Suprapubic skin (tissue), 4 donors: ENCODE results near the gene MXD3. TPM values are rescaled to one million over a fixed set of nuclear protein-coding genes. Genes with fewer than 3 reads are reported as not detected.
"Not testable (repeated sequence)": the region's sequence is repeated elsewhere in the genome, so short reads cannot be mapped to it uniquely, and the experiment has no call there.

Experiments used
- DNase-seq, 2 donors: peaks; one replicate each; pipeline ENCODE4 v3.0.0-alpha.2; 2019; ENCODE audit warnings: low spot score in 2 of 2
- H3K27ac ChIP-seq: fragments of 200-600 bp; sonication (generic); one replicate; pipeline ENCODE4 v1.5.1; 2019
- H3K27me3 ChIP-seq: fragments of 200-600 bp; sonication (generic); one replicate; pipeline ENCODE4 v1.5.1; 2019
- H3K36me3 ChIP-seq: fragments of 200-600 bp; sonication (generic); one replicate; pipeline ENCODE4 v1.5.1; 2019
- H3K4me1 ChIP-seq: fragments of 200-600 bp; sonication (generic); one replicate; pipeline ENCODE4 v1.5.1; 2019
- H3K4me3 ChIP-seq: fragments of 200-600 bp; sonication (generic); one replicate; pipeline ENCODE4 v1.5.1; 2019; ENCODE audit warnings: mild to moderate bottlenecking
- H3K9me3 ChIP-seq: fragments of 200-600 bp; sonication (generic); one replicate; pipeline ENCODE4 v1.5.1; 2019
- EP300 ChIP-seq: sonication (generic); formaldehyde crosslinking; IDR thresholded peaks from one replicate; pipeline ENCODE4 v1.6.1; 2017; ENCODE audit warnings: antibody characterized with exemption
- POLR2A ChIP-seq, 2 donors: fragments of 450-650 bp; IDR thresholded peaks; one replicate each; pipeline ENCODE4 v1.6.1; 2017; ENCODE audit warnings: antibody characterized with exemption in 2 of 2, mild to moderate bottlenecking in 2 of 2, moderate library complexity in 2 of 2
- POLR2AphosphoS5 ChIP-seq, 3 donors: sonication (generic); formaldehyde crosslinking; IDR thresholded peaks; one replicate each; pipeline ENCODE4 v1.6.1; 2017; ENCODE audit warnings: antibody characterized with exemption in 3 of 3
- WGBS: methylation state at CpG from one replicate; pipeline ENCODE4 v1.1.5; 2018; 5-methylcytosine and 5-hydroxymethylcytosine counted together
- total RNA-seq, 4 donors: library from RNA; depleted of rRNA; stranded (reverse); fragments of >200 nt; gene quantifications; one replicate each; pipeline ENCODE4 v1.1.0, GENCODE V29; 2016
- TF ChIP-seq, protein P1 (sequence below), 2 donors: fragments of 200-600 bp in 1 of 2; fragments of 450-650 bp in 1 of 2; sonication (generic) in 1 of 2; IDR thresholded peaks; one replicate each; pipeline ENCODE4 v1.5.1; 2016 to 2019; ENCODE audit warnings: antibody characterized with exemption in 2 of 2, mild to moderate bottlenecking in 1 of 2, moderate library complexity in 1 of 2

Gene MXD3
- total RNA-seq, 4 donors from 2014 or later: 8.7 to 30.3 (median 11.7) TPM

GRCh38 chr5:177269232-177269895 lies 42.3 kb downstream of the MXD3 start:
- WGBS: 89% methylated on average over 7 of the region's 7 CpGs
- no peak overlapping the region for H3K4me3 ChIP-seq
- H3K27me3 ChIP-seq: no peaks in the 10 kb centered on the region
- H3K27ac ChIP-seq: no peak overlapping the region
- peaks cover 58% of the 10 kb centered on the region for H3K36me3 ChIP-seq
- no peaks in the 10 kb centered on the region for H3K9me3 ChIP-seq
- no peak for DNase-seq
- TF ChIP-seq POLR2A (IDR thresholded peaks at IDR 0.05): no peak
- TF ChIP-seq EP300: no peak
- TF ChIP-seq, protein P1, sequence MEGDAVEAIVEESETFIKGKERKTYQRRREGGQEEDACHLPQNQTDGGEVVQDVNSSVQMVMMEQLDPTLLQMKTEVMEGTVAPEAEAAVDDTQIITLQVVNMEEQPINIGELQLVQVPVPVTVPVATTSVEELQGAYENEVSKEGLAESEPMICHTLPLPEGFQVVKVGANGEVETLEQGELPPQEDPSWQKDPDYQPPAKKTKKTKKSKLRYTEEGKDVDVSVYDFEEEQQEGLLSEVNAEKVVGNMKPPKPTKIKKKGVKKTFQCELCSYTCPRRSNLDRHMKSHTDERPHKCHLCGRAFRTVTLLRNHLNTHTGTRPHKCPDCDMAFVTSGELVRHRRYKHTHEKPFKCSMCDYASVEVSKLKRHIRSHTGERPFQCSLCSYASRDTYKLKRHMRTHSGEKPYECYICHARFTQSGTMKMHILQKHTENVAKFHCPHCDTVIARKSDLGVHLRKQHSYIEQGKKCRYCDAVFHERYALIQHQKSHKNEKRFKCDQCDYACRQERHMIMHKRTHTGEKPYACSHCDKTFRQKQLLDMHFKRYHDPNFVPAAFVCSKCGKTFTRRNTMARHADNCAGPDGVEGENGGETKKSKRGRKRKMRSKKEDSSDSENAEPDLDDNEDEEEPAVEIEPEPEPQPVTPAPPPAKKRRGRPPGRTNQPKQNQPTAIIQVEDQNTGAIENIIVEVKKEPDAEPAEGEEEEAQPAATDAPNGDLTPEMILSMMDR (IDR thresholded peaks at IDR 0.05): no peak
- TF ChIP-seq POLR2AphosphoS5 (IDR thresholded peaks at IDR 0.05): no peak
- peaks cover 13% of the 10 kb centered on the region for H3K4me1 ChIP-seq

GRCh38 chr5:177265395-177265794 lies 46.3 kb downstream of the MXD3 start:
- no peak for DNase-seq
- H3K27me3 ChIP-seq: no peaks in the 10 kb centered on the region
- 94% methylated on average over 16 of the region's 16 CpGs for WGBS
- TF ChIP-seq, protein P1 (IDR thresholded peaks at IDR 0.05): no peak
- TF ChIP-seq POLR2AphosphoS5 (IDR thresholded peaks at IDR 0.05): no peak
- TF ChIP-seq POLR2A (IDR thresholded peaks at IDR 0.05): no peak
- no peak for TF ChIP-seq EP300
- no peaks in the 10 kb centered on the region for H3K9me3 ChIP-seq
- peaks cover 77% of the 10 kb centered on the region for H3K36me3 ChIP-seq
- H3K4me1 ChIP-seq: peaks cover 10% of the 10 kb centered on the region
- H3K27ac ChIP-seq: no peak overlapping the region
- no peak overlapping the region for H3K4me3 ChIP-seq

GRCh38 chr5:177264178-177264577 lies 47.5 kb downstream of the MXD3 start:
- H3K36me3 ChIP-seq: peaks cover 77% of the 10 kb centered on the region
- no peak overlapping the region for H3K4me3 ChIP-seq

GRCh38 chr5:177261510-177261909 lies 50.2 kb downstream of the MXD3 start:
- Histone ChIP-seq H3K27me3 (no peaks in the 10 kb centered on the region), H3K9me3 (no peaks in the 10 kb centered on the region), H3K36me3 (peaks cover 81% of the 10 kb centered on the region), H3K4me1 (no peaks in the 10 kb centered on the region), H3K27ac (no peak overlapping the region), H3K4me3 (no peak overlapping the region)
- TF ChIP-seq, protein P1 (IDR thresholded peaks at IDR 0.05): no peak
- TF ChIP-seq POLR2A (IDR thresholded peaks at IDR 0.05) (no peak), EP300 (no peak)
- WGBS: 97% methylated on average over 1 of the region's 1 CpG
- no peak for DNase-seq

More at GRCh38 chr5:177264178-177264577, 47.5 kb downstream of the MXD3 start:
- TF ChIP-seq POLR2AphosphoS5 (IDR thresholded peaks at IDR 0.05) (no peak), POLR2A (IDR thresholded peaks at IDR 0.05) (no peak), EP300 (no peak)
- TF ChIP-seq, protein P1 (IDR thresholded peaks at IDR 0.05): no peak
- H3K27ac ChIP-seq: no peak overlapping the region
- H3K4me1 ChIP-seq: no peaks in the 10 kb centered on the region
- WGBS: 0% methylated on average over 1 of the region's 1 CpG
- no peaks in the 10 kb centered on the region for H3K27me3 ChIP-seq
- no peaks in the 10 kb centered on the region for H3K9me3 ChIP-seq
- DNase-seq: no peak

DNA sequence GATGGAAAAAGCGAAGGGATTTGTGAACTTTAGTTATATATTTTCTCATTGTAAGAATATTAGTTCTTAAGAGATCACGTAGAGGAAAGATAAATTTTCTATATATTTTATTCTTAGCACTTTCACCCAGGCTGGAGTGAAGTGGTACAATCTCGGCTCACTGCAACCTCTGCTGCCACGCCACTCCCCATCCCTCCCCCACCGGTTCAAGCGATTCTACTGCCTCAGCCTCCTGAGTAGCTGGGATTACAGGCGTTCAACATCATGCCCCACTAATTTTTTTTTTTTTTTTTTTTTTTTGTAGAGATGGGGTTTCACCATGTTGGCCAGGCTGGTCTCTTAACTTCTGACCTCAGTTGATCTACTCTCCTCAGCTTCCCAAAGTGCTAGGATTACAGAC lies 50.7 kb downstream of the MXD3 start:
- Histone ChIP-seq H3K4me3 (no peak overlapping the region), H3K4me1 (no peaks in the 10 kb centered on the region), H3K27ac (no peak overlapping the region), H3K9me3 (no peaks in the 10 kb centered on the region), H3K36me3 (peaks cover 78% of the 10 kb centered on the region), H3K27me3 (no peaks in the 10 kb centered on the region)
- WGBS: 92% methylated on average over 7 of the region's 7 CpGs
- TF ChIP-seq, protein P1 (IDR thresholded peaks at IDR 0.05): no peak
- TF ChIP-seq POLR2A (IDR thresholded peaks at IDR 0.05) (no peak), EP300 (no peak)
- DNase-seq: no peak

DNA sequence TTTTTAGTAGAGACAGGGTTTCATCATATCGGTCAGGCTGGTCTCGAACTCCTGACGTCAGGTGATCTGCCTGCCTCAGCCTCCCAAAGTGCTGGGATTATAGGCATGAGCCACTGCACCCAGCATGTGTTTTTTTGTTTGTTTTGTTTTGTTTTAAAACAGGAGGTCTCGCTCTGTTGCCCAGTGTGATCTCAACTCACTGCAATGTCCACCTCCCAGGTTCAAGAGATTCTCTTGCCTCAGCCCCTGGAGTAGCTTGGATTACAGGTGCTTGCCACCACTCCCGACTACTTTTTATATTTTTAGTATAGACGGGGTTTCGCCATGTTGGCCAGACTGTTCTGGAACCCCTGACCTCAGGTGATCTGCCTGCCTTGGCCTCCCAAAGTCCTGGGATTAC lies 53.0 kb downstream of the MXD3 start:
- not testable (repeated sequence) for H3K9me3 ChIP-seq, H3K4me1 ChIP-seq, H3K27ac ChIP-seq, H3K27me3 ChIP-seq, H3K4me3 ChIP-seq, DNase-seq
- H3K36me3 ChIP-seq: peaks cover 88% of the 10 kb centered on the region
- WGBS: 92% methylated on average over 7 of the region's 7 CpGs
